Measurements from ENCODE around the gene MSRB1. TPM values are rescaled to one million over a fixed set of nuclear protein-coding genes. Genes with fewer than 3 reads are reported as not detected.

Gene MSRB1
- total and polyA plus RNA-seq, 2 of the 8 experiments (the other 6 are each of a cell fraction or from before 2014, with no cell fraction given): 28.2 to 51.4 TPM

DNA sequence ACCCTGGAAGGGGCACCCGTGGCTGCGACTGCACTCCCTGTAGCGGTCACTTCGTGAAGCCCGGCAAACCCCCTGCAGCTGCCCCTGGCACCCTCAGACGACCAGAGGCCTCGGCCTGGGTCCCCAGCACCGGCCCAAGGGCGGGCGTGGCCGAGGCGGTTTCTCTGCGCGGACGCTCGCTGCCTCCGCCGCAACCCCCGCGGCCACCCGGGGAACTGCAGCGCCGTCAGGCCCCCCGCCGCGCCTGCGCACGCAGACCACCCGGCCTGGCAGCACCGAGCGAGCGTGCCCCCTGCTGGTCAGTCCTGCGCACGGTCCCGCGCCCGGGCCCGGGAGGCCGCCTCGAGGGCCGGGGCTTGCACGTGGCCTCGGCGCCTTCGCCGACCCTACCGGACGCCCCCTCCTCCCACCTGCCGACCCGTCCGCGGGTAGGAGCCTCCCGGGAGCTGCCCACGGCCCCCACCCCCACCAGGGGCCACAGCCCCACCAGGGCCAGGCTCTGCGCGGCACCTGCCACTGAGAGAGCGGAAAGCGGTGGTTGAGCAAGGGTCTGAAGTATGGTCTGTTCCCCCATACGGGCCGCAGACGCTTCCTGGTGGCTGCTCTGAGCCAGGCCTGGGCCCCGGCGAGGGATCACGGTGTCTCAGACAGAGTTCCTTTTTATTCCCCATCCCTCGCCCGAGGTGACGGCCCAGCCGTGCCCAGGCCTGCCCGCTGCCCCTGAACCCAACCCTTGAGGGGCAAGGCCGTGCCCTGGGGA, 13.2 kb downstream of the MSRB1 start:
- Histone ChIP-seq H3K4ac (replicated peaks; ENCODE audit: insufficient read length, low read depth, low read length) (no peak overlapping the region), H2AFZ (ENCODE audit: low read length) (no peak overlapping the region)
- no peak for TF ChIP-seq CBX5 (IDR thresholded peaks at IDR 0.05; ENCODE audit: low read depth, low read length)
- no peak for TF ChIP-seq CTBP2 (IDR thresholded peaks at IDR 0.05; ENCODE audit: borderline replicate concordance, insufficient read depth, insufficient read length, low read length)
- no peak for TF ChIP-seq RFX5 (IDR thresholded peaks at IDR 0.05; ENCODE audit: borderline replicate concordance, low read depth, low read length)
- TF ChIP-seq BRCA1 (IDR thresholded peaks at IDR 0.05; ENCODE audit: low read depth, low read length): no peak
- TF ChIP-seq HDAC2 (IDR thresholded peaks at IDR 0.05; ENCODE audit: borderline replicate concordance in 1 of 2, low read depth in 2 of 2, low read length in 2 of 2): peak; percentile 31 to 95; a peak in 2 of 4 replicates
- no peak for TF ChIP-seq MAFK (IDR thresholded peaks at IDR 0.05; ENCODE audit: low read depth, low read length)
- no peak for TF ChIP-seq BCL11A (IDR thresholded peaks at IDR 0.05; ENCODE audit: low read depth in 2 of 2, low read length in 2 of 2)
- TF ChIP-seq, protein P1, sequence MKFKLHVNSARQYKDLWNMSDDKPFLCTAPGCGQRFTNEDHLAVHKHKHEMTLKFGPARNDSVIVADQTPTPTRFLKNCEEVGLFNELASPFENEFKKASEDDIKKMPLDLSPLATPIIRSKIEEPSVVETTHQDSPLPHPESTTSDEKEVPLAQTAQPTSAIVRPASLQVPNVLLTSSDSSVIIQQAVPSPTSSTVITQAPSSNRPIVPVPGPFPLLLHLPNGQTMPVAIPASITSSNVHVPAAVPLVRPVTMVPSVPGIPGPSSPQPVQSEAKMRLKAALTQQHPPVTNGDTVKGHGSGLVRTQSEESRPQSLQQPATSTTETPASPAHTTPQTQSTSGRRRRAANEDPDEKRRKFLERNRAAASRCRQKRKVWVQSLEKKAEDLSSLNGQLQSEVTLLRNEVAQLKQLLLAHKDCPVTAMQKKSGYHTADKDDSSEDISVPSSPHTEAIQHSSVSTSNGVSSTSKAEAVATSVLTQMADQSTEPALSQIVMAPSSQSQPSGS (IDR thresholded peaks at IDR 0.05; ENCODE audit: low read length): no peak
- peak; percentile 65; the same call in 1 of the 2 replicates for TF ChIP-seq GABPA (IDR thresholded peaks at IDR 0.05; ENCODE audit: borderline replicate concordance, insufficient read depth, low read length)

More for the DNA sequence above, 13.2 kb downstream of the MSRB1 start:
- no peaks in the 10 kb centered on the region for H3K79me2 ChIP-seq (ENCODE audit: control insufficient read depth in 1 of 2, insufficient read depth in 2 of 2, low read length in 2 of 2)
- no peak overlapping the region for H4K91ac ChIP-seq (replicated peaks; ENCODE audit: insufficient read length, low read length)
- no peaks in the 10 kb centered on the region for H3K79me1 ChIP-seq (ENCODE audit: low read depth, low read length)
- peak overlapping the region; percentile 27; the same call in 1 of the 2 replicates for H2BK12ac ChIP-seq (ENCODE audit: low read depth, low read length)
- peak overlapping the region; percentile 77 for H4K8ac ChIP-seq (ENCODE audit: extremely low read depth, insufficient read depth, low read length)
- H3K18ac ChIP-seq (ENCODE audit: extremely low read depth, low read length): no peak overlapping the region; the same call in 1 of the 2 replicates
- H3K27me3 ChIP-seq (replicated peaks in 1 of 4; ENCODE audit: control insufficient read depth in 3 of 4, extremely low read depth in 1 of 4, insufficient read depth in 3 of 4, low read length in 3 of 4): peaks cover 0 to 17% (median 9%) of the 10 kb centered on the region in 4 experiments; a peak in 5 of 7 replicates
- H3K14ac ChIP-seq (ENCODE audit: insufficient read length): no peak overlapping the region
- H3K27ac ChIP-seq (ENCODE audit: low read depth, low read length): no peak overlapping the region
- no peak overlapping the region for H3K9ac ChIP-seq (replicated peaks in 1 of 4; ENCODE audit: extremely low read depth in 1 of 4, low read depth in 3 of 4, low read length in 3 of 4)
- H2BK15ac ChIP-seq (ENCODE audit: low read length): 0 out of 2 replicates have a peak overlapping the region, but pooled peaks have one; percentile 12
- CTCF ChIA-PET (ENCODE audit: partially characterized antibody): interaction anchor here (0.7 to 8.0 kb wide), 21 partner anchors 10 to 116 kb away, joined by 3 to 75 read pairs (median 5); partner anchors contain the start of genes MSRB1, RNF151, RPS2 and TBL3
- H2BK20ac ChIP-seq (ENCODE audit: low read length): no peak overlapping the region
- POLR2A ChIA-PET (ENCODE audit: partially characterized antibody): interaction anchor here (4.1 kb wide), 1 partner anchor 34 kb away, joined by 27 read pairs; the partner anchor contains the start of gene RPS2
- DNase-seq (ENCODE audit: low read depth in 1 of 2, low spot score in 2 of 2) (peak; percentile 57 to 99), FAIRE-seq (no peak)
- H3K36me3 ChIP-seq (ENCODE audit: control insufficient read depth in 2 of 4, insufficient read depth in 4 of 4, low read length in 3 of 4): no peaks in the 10 kb centered on the region
- H4K20me1 ChIP-seq (replicated peaks in 1 of 2; ENCODE audit: control insufficient read depth in 1 of 2, insufficient read depth in 2 of 2, low read length in 2 of 2): no peaks in the 10 kb centered on the region
- H3K4me1 ChIP-seq (replicated peaks in 1 of 4; ENCODE audit: control insufficient read depth in 3 of 4, insufficient read depth in 4 of 4, low read length in 3 of 4): peaks cover 0 to 10% (median 4%) of the 10 kb centered on the region in 4 experiments; a peak in 5 of 7 replicates
- no peak overlapping the region for H3K56ac ChIP-seq (replicated peaks; ENCODE audit: insufficient read length, low read depth, low read length)
- H4K5ac ChIP-seq (ENCODE audit: insufficient read length, low read depth, low read length): no peak overlapping the region
- peak overlapping the region; percentile 21 to 55 (median 36); a peak in 7 of 8 replicates for H3K4me3 ChIP-seq (ENCODE audit: extremely low read depth in 1 of 4, insufficient read depth in 2 of 4, low read depth in 3 of 4, low read length in 4 of 4)
- H2BK5ac ChIP-seq (ENCODE audit: low read depth, low read length): no peak overlapping the region
- H3K9me3 ChIP-seq (ENCODE audit: insufficient read depth in 2 of 2, low read depth in 1 of 2, low read length in 1 of 2): no peaks in the 10 kb centered on the region
- H3K23ac ChIP-seq (ENCODE audit: insufficient read length): no peak overlapping the region
- H2BK120ac ChIP-seq (replicated peaks; ENCODE audit: low read depth, low read length): no peak overlapping the region
- H2AK5ac ChIP-seq (ENCODE audit: low read depth, low read length): no peak overlapping the region
- 27% methylated on average over 33 of the region's 70 CpGs; no CpG with 5 or more reads in 1 of the 2 experiments for WGBS, 2 experiments (ENCODE audit: extremely low coverage in 1 of 2, insufficient coverage in 1 of 2, insufficient read length in 1 of 2, insufficient replicate concordance in 2 of 2, low coverage in 1 of 2, low lambda C conversion rate in 2 of 2, missing lambda C conversion rate in 1 of 2)
- H3K4me2 ChIP-seq (ENCODE audit: insufficient read depth in 1 of 2, low read depth in 2 of 2, low read length in 2 of 2): peak overlapping the region; percentile 52 to 66; a peak in 3 of 4 replicates
- H3K23me2 ChIP-seq (ENCODE audit: low read depth, low read length): no peaks in the 10 kb centered on the region

Measured in H1 (cell line).